ENCODE measurements around the gene PLAAT4. TPM values are rescaled to one million over a fixed set of nuclear protein-coding genes. Genes with fewer than 3 reads are reported as not detected.
A peak's percentile ranks its signal among the peaks of the same experiment; 100 is the strongest.

Gene PLAAT4
- total and polyA plus RNA-seq, 2 of the 13 experiments (the other 11 are each of a cell fraction or from before 2014, with no cell fraction given): 0.71 to 1.00 TPM

DNA sequence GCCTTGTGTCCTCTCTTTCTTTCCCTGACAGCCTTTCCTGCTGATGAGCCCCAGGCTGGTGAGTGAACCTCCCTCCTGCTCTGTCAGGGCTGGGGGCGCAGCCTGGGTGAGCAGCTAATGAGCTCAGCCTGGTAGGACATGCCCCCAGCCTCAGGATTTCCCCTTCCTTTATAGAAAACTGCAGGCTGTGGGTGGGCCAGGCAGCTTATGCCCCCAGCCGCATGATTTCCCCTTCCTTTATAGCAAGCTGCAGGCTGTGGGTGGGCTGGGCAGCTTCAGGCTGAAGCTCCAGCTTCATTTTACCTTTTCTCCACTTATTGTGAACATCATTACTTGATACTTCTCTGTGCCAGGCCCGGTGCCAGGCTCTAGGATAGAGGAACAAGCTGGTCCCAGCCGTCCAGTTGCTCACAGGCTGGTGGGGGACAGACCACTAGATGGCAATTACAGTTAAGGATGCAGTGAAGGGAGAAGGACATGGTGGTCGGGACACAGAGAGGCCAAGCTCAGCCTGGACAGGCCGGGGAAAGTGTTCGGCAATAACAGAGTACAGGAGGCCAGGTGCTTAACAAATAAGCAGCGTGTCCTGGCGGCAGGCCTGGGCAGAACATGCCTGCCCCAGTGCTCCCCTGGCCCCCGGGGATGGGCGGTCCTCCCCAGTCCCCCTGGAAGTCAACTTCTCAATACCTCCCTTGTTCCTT lies 25.4 kb upstream of the PLAAT4 start:
- H3K36me3 ChIP-seq (replicated peaks in 1 of 2; ENCODE audit: control insufficient read depth in 1 of 2, insufficient read depth in 2 of 2, low read length in 2 of 2): no peaks in the 10 kb centered on the region
- no peak overlapping the region for H3K4me2 ChIP-seq (ENCODE audit: low read depth, low read length)
- POLR2A ChIA-PET: no interaction called here
- 27% methylated on average over 7 of the region's 11 CpGs for whole genome bisulfite sequencing (ENCODE audit: low lambda C conversion rate)
- H3K27me3 ChIP-seq (ENCODE audit: control insufficient read depth in 1 of 2, insufficient read depth in 2 of 2, low read length in 2 of 2): peaks cover 5 to 38% of the 10 kb centered on the region in 2 experiments; a peak in 4 of 5 replicates
- H3K79me2 ChIP-seq (ENCODE audit: insufficient read depth, low read length): no peaks in the 10 kb centered on the region
- no peak overlapping the region for H3K9ac ChIP-seq (ENCODE audit: insufficient read depth, low read depth, low read length)
- no peaks in the 10 kb centered on the region for H3K9me3 ChIP-seq (ENCODE audit: low read length)
- intact Hi-C loops (cut with micrococcal nuclease; ENCODE audit: unreplicated experiment): no loop called here
- ATAC-seq: no peak
- no peak overlapping the region for H3K27ac ChIP-seq (ENCODE audit: extremely low read length, insufficient read depth, low read length)
- H3K4me1 ChIP-seq (ENCODE audit: insufficient read depth, low read length): no peaks in the 10 kb centered on the region
- BruUV-seq (replicated peaks): no TSS peak
- DNase-seq (ENCODE audit: low spot score): no peak
- TF ChIP-seq ZFP41 (CRISPR knock-in tag; IDR thresholded peaks at IDR 0.05; ENCODE audit: borderline replicate concordance): no peak
- TF ChIP-seq ZNF263 (CRISPR knock-in tag; IDR thresholded peaks at IDR 0.05): 0 out of 2 replicates have a peak, but pooled peaks have one; percentile 47
- no peak for TF ChIP-seq GATA4 (IDR thresholded peaks at IDR 0.05; ENCODE audit: borderline replicate concordance, low read depth)
- TF ChIP-seq, protein P1, sequence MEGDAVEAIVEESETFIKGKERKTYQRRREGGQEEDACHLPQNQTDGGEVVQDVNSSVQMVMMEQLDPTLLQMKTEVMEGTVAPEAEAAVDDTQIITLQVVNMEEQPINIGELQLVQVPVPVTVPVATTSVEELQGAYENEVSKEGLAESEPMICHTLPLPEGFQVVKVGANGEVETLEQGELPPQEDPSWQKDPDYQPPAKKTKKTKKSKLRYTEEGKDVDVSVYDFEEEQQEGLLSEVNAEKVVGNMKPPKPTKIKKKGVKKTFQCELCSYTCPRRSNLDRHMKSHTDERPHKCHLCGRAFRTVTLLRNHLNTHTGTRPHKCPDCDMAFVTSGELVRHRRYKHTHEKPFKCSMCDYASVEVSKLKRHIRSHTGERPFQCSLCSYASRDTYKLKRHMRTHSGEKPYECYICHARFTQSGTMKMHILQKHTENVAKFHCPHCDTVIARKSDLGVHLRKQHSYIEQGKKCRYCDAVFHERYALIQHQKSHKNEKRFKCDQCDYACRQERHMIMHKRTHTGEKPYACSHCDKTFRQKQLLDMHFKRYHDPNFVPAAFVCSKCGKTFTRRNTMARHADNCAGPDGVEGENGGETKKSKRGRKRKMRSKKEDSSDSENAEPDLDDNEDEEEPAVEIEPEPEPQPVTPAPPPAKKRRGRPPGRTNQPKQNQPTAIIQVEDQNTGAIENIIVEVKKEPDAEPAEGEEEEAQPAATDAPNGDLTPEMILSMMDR (CRISPR knock-in tag; IDR thresholded peaks at IDR 0.05): 0 out of 2 replicates have a peak, but pooled peaks have one; percentile 13
- TF ChIP-seq, protein P2, sequence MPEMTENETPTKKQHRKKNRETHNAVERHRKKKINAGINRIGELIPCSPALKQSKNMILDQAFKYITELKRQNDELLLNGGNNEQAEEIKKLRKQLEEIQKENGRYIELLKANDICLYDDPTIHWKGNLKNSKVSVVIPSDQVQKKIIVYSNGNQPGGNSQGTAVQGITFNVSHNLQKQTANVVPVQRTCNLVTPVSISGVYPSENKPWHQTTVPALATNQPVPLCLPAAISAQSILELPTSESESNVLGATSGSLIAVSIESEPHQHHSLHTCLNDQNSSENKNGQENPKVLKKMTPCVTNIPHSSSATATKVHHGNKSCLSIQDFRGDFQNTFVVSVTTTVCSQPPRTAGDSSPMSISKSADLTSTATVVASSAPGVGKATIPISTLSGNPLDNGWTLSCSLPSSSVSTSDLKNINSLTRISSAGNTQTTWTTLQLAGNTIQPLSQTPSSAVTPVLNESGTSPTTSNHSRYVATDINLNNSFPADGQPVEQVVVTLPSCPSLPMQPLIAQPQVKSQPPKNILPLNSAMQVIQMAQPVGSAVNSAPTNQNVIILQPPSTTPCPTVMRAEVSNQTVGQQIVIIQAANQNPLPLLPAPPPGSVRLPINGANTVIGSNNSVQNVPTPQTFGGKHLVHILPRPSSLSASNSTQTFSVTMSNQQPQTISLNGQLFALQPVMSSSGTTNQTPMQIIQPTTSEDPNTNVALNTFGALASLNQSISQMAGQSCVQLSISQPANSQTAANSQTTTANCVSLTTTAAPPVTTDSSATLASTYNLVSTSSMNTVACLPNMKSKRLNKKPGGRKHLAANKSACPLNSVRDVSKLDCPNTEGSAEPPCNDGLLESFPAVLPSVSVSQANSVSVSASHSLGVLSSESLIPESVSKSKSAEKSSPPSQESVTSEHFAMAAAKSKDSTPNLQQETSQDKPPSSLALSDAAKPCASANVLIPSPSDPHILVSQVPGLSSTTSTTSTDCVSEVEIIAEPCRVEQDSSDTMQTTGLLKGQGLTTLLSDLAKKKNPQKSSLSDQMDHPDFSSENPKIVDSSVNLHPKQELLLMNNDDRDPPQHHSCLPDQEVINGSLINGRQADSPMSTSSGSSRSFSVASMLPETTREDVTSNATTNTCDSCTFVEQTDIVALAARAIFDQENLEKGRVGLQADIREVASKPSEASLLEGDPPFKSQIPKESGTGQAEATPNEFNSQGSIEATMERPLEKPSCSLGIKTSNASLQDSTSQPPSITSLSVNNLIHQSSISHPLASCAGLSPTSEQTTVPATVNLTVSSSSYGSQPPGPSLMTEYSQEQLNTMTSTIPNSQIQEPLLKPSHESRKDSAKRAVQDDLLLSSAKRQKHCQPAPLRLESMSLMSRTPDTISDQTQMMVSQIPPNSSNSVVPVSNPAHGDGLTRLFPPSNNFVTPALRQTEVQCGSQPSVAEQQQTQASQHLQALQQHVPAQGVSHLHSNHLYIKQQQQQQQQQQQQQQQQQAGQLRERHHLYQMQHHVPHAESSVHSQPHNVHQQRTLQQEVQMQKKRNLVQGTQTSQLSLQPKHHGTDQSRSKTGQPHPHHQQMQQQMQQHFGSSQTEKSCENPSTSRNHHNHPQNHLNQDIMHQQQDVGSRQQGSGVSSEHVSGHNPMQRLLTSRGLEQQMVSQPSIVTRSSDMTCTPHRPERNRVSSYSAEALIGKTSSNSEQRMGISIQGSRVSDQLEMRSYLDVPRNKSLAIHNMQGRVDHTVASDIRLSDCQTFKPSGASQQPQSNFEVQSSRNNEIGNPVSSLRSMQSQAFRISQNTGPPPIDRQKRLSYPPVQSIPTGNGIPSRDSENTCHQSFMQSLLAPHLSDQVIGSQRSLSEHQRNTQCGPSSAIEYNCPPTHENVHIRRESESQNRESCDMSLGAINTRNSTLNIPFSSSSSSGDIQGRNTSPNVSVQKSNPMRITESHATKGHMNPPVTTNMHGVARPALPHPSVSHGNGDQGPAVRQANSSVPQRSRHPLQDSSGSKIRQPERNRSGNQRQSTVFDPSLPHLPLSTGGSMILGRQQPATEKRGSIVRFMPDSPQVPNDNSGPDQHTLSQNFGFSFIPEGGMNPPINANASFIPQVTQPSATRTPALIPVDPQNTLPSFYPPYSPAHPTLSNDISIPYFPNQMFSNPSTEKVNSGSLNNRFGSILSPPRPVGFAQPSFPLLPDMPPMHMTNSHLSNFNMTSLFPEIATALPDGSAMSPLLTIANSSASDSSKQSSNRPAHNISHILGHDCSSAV (CRISPR knock-in tag; IDR thresholded peaks at IDR 0.05; ENCODE audit: borderline replicate concordance): no peak
- no peak for TF ChIP-seq FOSL1 (CRISPR knock-in tag; IDR thresholded peaks at IDR 0.05; ENCODE audit: borderline replicate concordance)
- no peak for TF ChIP-seq CHD4 (IDR thresholded peaks at IDR 0.05; ENCODE audit: borderline replicate concordance, low read length)
- TF ChIP-seq ZBTB38 (CRISPR knock-in tag; IDR thresholded peaks at IDR 0.05): no peak
- no peaks in the 10 kb centered on the region for H4K20me1 ChIP-seq (ENCODE audit: insufficient read depth, low read length)
- FAIRE-seq: no peak
- CTCF ChIA-PET (ENCODE audit: low intra/inter-chr PET ratio, low total read pairs): no interaction called here
- H3K4me3 ChIP-seq (replicated peaks in 1 of 3; ENCODE audit: insufficient read depth in 1 of 3, low read depth in 2 of 3, low read length in 3 of 3): no peak overlapping the region
- in situ Hi-C loops (cut with HindIII; ENCODE audit: extremely low pct_ligation_motif_present, low pct_unique_long_range_greater_than_20kb): no loop called here
- H2AFZ ChIP-seq (ENCODE audit: low read length): no peak overlapping the region
